ENCODE data around the gene GNAZ. TPM values are rescaled to one million over a fixed set of nuclear protein-coding genes. Genes with fewer than 3 reads are reported as not detected.

GNAZ gene
- total RNA-seq, 2 donors from 2014 or later, result 2.6 to 2.8 TPM

DNA sequence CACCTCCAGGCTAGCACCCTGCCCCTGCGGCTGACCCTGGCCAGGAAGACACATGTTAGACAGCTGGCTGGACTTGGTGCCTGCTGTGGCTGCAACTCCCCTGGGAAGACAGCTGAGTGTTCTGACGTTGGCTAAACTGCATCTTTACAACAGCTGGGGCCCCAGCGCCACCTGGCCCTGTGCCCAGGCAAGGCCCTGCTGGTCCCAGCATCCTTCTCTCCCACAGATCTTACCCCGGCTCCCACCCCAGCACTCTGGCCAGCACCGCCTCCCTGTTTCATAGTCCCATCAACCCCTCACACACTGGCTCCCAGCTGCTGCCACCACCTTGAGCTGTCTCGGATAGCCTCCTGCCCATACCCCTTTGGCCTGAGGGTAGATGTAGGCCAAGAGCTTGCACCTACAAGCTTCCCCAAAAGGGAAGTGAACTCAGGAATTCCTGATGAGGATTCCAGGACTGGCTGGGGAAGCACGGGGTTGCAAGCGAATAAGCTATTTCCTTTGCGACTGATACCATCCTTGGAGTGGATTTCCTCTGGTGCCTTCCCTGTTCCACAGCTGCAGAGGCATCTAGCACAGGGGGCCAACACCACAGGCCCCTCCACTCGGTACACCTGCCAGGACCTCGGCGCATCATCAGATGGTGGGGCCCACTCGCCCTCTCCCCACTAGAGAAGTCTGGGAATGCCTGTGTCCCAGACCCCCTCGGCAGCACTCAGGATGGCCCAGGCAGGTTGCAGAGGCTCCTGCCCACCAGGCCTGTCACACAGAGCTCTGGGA is 42.9 kb downstream of the GNAZ start:
- DNase-seq, result peak; percentile 36
- ATAC-seq, result peak in 1 of 2 donors; percentile 70
- intact Hi-C loops (cut with DNase I), result no loop called here

GRCh38 chr22:23113847-23114720 is 43.8 kb downstream of the GNAZ start:
- DNase-seq (no peak), ATAC-seq (no peak)
- intact Hi-C loops (cut with DNase I), result no loop called here

GRCh38 chr22:23114721-23115020 is 44.4 kb downstream of the GNAZ start:
- ATAC-seq, result no peak
- no peak for DNase-seq
- intact Hi-C loops (cut with DNase I), result no loop called here

DNA sequence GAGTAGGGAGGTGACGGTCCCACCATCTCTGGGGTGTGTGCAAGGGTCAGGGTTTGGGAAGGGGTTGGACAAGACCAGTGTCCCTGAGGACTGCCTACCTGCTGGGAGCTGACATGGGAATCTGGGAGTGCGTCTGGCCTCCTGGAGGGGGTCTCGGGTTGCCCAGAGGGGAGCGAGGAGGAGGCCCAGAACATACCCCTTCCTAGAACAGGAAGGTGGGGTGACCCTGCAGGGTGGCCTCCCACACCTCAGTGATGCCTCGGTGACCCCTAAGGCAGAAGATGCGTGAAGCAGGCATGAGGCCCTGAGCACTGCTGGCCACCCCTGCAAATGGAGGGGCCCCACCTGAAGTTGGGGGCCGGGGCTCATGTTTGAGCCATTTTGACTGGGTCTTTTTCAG is 45.0 kb downstream of the GNAZ start:
- no peak for DNase-seq
- intact Hi-C loops (cut with DNase I), result no loop called here
- no peak for ATAC-seq

DNA sequence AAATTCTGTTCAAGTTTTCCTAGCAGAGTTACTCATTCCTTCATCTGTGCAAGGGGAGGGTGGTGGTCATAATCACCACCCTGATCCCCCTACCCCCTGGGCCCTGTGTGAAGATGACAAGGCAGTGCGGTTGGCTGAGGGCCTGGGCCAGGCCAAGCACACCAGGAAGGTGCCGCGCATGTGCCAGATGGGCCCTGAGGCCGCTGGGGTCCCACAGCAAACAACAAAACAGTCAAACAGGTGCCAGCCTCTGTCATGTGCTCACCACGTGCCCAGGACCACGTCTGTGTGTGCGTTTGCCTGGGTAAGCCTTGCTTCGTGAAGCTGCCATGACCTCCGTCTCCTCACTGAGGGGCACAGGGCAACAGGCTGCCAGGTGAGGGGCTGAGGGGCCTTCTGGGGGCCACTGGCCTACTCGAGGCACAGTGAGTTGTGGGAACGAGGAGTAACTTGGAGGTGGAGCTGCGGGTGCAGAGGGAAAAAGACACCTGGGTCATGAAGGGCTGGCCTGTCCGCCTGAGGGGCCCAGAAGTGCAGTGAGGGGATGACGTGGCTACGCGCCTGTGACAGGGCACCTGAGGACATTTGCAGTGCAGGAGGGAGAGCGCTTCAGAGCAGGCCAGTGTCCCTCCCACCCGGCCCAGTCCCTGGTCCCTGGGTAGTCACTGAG is 45.6 kb downstream of the GNAZ start:
- intact Hi-C loops (cut with DNase I), result no loop called here

GRCh38 chr22:23116506-23117263 is 46.4 kb downstream of the GNAZ start:
- ATAC-seq (no peak), DNase-seq (no peak)
- intact Hi-C loops (cut with DNase I), result no loop called here

More for the DNA sequence above, 45.6 kb downstream of the GNAZ start:
- ATAC-seq (no peak), DNase-seq (no peak)

DNA sequence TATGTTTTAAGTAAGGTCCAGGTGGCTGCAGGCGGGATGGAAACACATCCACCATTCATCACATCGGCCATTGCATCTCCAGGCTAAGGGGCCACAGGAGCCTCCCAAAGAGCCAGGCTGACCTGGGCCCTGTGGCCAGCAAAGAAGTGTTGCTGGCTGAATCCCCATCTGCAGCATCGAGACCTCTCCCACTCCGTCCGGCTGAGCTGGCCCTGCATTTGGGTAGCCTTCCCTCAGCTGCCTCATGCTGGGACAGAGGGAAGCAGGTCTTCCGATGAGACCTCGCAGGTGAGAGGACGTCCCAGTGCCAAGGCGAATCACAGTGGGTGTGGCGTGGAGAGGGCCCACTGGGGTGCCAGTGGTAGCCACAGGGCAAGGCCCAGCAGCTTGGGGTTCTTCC is 47.0 kb downstream of the GNAZ start:
- DNase-seq (no peak), ATAC-seq (no peak)
- intact Hi-C loops (cut with DNase I), result no loop called here

- ATAC-seq (no peak), DNase-seq (no peak)
- intact Hi-C loops (cut with DNase I), result no loop called here
Measured at GRCh38 chr22:23117891-23118646, 47.8 kb downstream of the GNAZ start.

DNA sequence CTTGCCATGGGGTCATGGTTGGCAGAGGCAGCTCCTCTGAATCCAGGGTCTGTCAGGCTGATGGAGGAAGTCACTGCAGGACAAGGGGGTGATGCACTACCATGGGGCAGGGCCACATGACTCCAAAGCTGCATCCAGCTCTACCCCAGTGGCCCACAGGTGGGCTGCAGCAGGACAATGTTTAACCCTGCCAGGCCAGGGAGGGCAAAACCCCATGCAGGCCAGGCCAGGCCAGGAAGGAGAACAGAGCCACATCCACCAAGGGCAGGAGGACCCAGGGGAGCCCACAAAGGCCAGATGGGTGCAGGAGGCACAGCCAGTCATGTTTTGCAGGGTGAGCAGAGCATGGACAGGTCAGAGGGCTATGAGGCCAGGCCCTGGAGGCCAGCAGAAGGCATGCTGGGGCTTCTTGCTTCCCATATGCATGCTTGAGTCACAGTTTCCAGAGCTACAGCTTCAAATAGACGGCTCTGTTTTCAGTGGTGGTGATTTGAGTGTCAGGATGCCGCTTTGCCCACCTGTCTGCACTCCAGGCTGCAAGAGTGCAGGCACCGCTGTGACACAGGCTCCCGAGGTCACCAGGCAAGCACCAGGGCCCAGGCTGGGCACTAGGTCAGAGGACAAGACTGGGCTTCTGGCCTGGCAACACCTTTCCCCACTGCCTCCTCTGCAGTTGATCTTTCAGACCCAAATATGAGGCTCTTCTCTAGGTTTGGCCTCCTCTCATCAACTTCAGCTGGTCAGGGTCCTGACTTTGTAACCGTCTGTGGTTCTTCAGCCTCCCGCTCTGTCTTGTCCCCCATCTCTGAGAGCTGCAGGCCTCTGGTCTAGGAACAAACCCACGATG is 48.6 kb downstream of the GNAZ start:
- no peak for DNase-seq
- intact Hi-C loops (cut with DNase I), result no loop called here
- no peak for ATAC-seq

- DNase-seq, result no peak
- peak in 1 of 2 donors; percentile 16 for ATAC-seq
- intact Hi-C loops (cut with DNase I), result loop anchor here in 1 of 2 donors (10.0 kb wide), 1 partner anchor 655 kb away; no protein-coding TSS in a partner anchor
Measured at GRCh38 chr22:23119494-23120414, 49.4 kb downstream of the GNAZ start.

DNA sequence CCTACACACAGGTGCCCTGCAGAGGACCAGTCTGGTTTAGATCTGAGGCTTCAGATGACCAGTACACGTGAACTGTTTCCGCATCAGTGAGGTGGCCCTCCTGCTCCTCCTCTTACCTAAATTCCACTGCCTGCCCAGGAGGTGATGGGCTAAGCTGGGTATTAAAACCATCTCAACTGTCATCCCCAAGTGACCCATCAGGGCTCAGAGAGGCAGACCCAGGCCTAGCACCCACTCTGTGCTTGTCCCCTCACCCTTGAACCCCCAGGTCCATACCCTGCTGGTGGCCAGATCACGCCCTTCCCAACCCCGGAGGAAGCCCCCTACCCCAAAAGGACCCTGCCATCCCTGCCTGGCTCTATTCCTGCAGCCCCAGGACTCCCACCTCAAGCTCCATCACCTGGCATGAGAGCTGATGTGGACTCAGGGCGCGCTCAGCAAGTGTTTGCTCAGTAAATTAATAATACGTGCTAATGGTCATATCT is 50.1 kb downstream of the GNAZ start:
- DNase-seq (no peak), ATAC-seq (no peak)
- intact Hi-C loops (cut with DNase I), result loop anchor here in 1 of 2 donors (10.0 kb wide), 1 partner anchor 656 kb away; no protein-coding TSS in a partner anchor

GRCh38 chr22:23121000-23121421 is 50.7 kb downstream of the GNAZ start:
- no peak for ATAC-seq
- intact Hi-C loops (cut with DNase I), result loop anchor here in 1 of 2 donors (10.0 kb wide), 1 partner anchor 656 kb away; no protein-coding TSS in a partner anchor
- no peak for DNase-seq

- ATAC-seq, result no peak
- intact Hi-C loops (cut with DNase I), result loop anchor here in 1 of 2 donors (10.0 kb wide), 1 partner anchor 657 kb away; no protein-coding TSS in a partner anchor
- no peak for DNase-seq
Measured at GRCh38 chr22:23121424-23121823, 51.1 kb downstream of the GNAZ start.

DNA sequence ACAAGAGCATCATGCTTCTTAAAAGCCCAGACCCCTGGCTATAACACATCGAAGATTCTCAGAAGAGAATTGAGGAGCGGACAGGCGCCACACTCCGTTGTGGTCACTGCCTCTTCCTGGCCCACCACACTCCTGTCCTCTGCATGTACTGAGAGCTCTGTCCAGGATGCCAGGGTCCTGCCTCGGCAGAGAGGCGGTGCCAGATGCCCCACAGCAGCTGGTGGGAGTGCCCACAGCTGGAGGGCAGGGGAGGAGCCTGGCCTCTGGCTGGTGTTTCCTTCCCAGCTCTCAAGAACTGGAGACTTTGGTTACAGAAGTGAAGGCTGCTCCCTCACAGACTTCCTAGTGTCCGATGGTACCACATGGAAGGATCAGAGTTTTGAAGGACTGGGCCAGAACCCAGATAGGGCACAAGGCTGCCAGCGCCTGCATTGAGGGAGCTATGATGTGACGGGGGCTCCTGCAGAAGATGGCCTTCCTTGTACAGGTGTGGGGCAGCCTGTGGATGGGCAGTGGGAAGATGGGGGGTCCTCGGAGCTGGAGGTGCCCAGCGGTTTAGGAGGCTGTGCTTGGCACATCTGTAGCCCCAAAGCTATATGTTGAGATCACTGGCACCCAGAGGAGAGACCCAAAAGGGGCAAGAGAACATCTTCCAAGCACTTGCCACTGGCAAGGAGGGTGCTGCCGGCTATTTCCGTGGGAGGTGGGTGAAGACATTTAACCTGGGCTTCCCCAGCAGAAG is 52.1 kb downstream of the GNAZ start:
- DNase-seq (no peak), ATAC-seq (no peak)
- intact Hi-C loops (cut with DNase I), result loop anchor here in 1 of 2 donors (10.0 kb wide), 1 partner anchor 658 kb away; no protein-coding TSS in a partner anchor

Measured in left cardiac atrium (tissue), 4 donors.